Large intestine (tissue), 12 donors: ENCODE measurements around the gene CCNK. TPM values are rescaled to one million over a fixed set of nuclear protein-coding genes. Genes with fewer than 3 reads are reported as not detected.

Source experiments
- DNase-seq, 2 donors: peaks; one replicate each; pipeline versions ENCODE4 v3.0.0 to v3.0.0-alpha.2; 2013
- H3K27ac ChIP-seq: one replicate; pipeline ENCODE4 v1.5.1; 2013; ENCODE audit warnings: low read length
- H3K27me3 ChIP-seq: 2 replicates; pipeline ENCODE4 v1.6.1; 2013; ENCODE audit warnings: low read length; ENCODE audit not compliant: control insufficient read depth, insufficient read depth
- H3K36me3 ChIP-seq: 2 replicates; pipeline ENCODE4 v1.6.1; 2013; ENCODE audit warnings: low read length; ENCODE audit not compliant: control insufficient read depth, insufficient read depth
- H3K4me1 ChIP-seq: one replicate; pipeline ENCODE4 v1.6.1; 2013; ENCODE audit warnings: low read length; ENCODE audit not compliant: control insufficient read depth, insufficient read depth
- H3K4me3 ChIP-seq: one replicate; pipeline ENCODE4 v1.5.1; 2013; ENCODE audit warnings: low read length
- H3K9me3 ChIP-seq: one replicate; pipeline ENCODE4 v1.6.1; 2013; ENCODE audit warnings: mild to moderate bottlenecking, low read depth, low read length, moderate library complexity; ENCODE audit not compliant: control insufficient read depth
- WGBS: methylation state at CpG from one replicate; pipeline ENCODE4 v1.1.5; 2013; ENCODE audit warnings: low lambda C conversion rate; ENCODE audit not compliant: insufficient coverage; 5-methylcytosine and 5-hydroxymethylcytosine counted together
- long read RNA-seq, 11 donors: transcript quantifications; one replicate each; lab custom pipeline, GENCODE V29; 2026
- polyA plus RNA-seq: library from polyadenylated mRNA; unstranded; fragments of 120-200 nt; gene quantifications from one replicate; pipeline ENCODE4 v1.2.1, GENCODE V29; 2013

The CCNK gene
- polyA plus RNA-seq: 43.3 TPM
- long read RNA-seq, donor 1, partial matches to known transcripts: 5 of 8 reads
- long read RNA-seq, donor 1, other reads (novel, unspliced or antisense): 0 of 8 reads
- long read RNA-seq, donor 2, partial matches to known transcripts: 37 of 41 reads
- long read RNA-seq, donor 2, other reads (novel, unspliced or antisense): 0 of 41 reads
- long read RNA-seq, donor 3: 0 reads
- long read RNA-seq, donor 4, partial matches to known transcripts: 0 of 1 reads
- long read RNA-seq, donor 4, other reads (novel, unspliced or antisense): 0 of 1 reads
- long read RNA-seq, donor 5, partial matches to known transcripts: 7 of 9 reads
- long read RNA-seq, donor 5, other reads (novel, unspliced or antisense): 0 of 9 reads
- long read RNA-seq, donor 6, partial matches to known transcripts: 36 of 37 reads
- long read RNA-seq, donor 6, other reads (novel, unspliced or antisense): 0 of 37 reads
- long read RNA-seq, donor 7: 0 reads
- long read RNA-seq, donor 8, transcript CCNK-201 (11 exons, 3,524 nt): major isoform, 7 of 57 reads
- long read RNA-seq, donor 8, partial matches to known transcripts: 48 of 57 reads
- long read RNA-seq, donor 8, other reads (novel, unspliced or antisense): 0 of 57 reads
- long read RNA-seq, donor 9, partial matches to known transcripts: 22 of 23 reads
- long read RNA-seq, donor 9, other reads (novel, unspliced or antisense): 0 of 23 reads
- long read RNA-seq, donor 10, partial matches to known transcripts: 26 of 27 reads
- long read RNA-seq, donor 10, other reads (novel, unspliced or antisense): 0 of 27 reads
- long read RNA-seq, donor 11, partial matches to known transcripts: 19 of 24 reads
- long read RNA-seq, donor 11, other reads (novel, unspliced or antisense): 0 of 24 reads

GRCh38 chr14:99480917-99481744 lies at the start of gene CCNK:
Gene CCNK, plus strand, starts transcription at chr14:99481409. Its CDS starts 11,269 bp downstream, at chr14:99492678.
- H3K4me1 ChIP-seq: peaks cover 2% of the 10 kb centered on the region
- peak within 1 kb of the TSS; percentile 79 for H3K27ac ChIP-seq
- no CpG with 5 or more reads among the region's 82 CpGs for WGBS

GRCh38 chr14:99431986-99432385 lies 49.2 kb upstream of the CCNK start:
- no peak overlapping the region for H3K4me3 ChIP-seq
- DNase-seq: peak in 1 of 2 donors; percentile 48
- no peaks in the 10 kb centered on the region for H3K4me1 ChIP-seq
- H3K36me3 ChIP-seq: peaks cover 51% of the 10 kb centered on the region
- H3K9me3 ChIP-seq: peaks cover 4% of the 10 kb centered on the region
- WGBS: 8% methylated on average over 2 of the region's 3 CpGs
- H3K27ac ChIP-seq: no peak overlapping the region
- H3K27me3 ChIP-seq: no peaks in the 10 kb centered on the region

More at GRCh38 chr14:99480917-99481744, at the start of gene CCNK:
- peak; percentile 100 for DNase-seq
- H3K9me3 ChIP-seq: no peaks in the 10 kb centered on the region
- peak within 1 kb of the TSS; percentile 87 for H3K4me3 ChIP-seq
- H3K36me3 ChIP-seq: no peaks in the 10 kb centered on the region
- H3K27me3 ChIP-seq: no peaks in the 10 kb centered on the region

GRCh38 chr14:99432485-99432884 lies 48.7 kb upstream of the CCNK start:
- Histone ChIP-seq H3K27ac (no peak overlapping the region), H3K4me3 (no peak overlapping the region), H3K9me3 (peaks cover 4% of the 10 kb centered on the region), H3K36me3 (peaks cover 54% of the 10 kb centered on the region), H3K4me1 (no peaks in the 10 kb centered on the region), H3K27me3 (no peaks in the 10 kb centered on the region)
- DNase-seq: no peak
- WGBS: no CpG with 5 or more reads among the region's 1 CpG

- DNase-seq: no peak
- Histone ChIP-seq H3K36me3 (peaks cover 40% of the 10 kb centered on the region), H3K27ac (no peak overlapping the region), H3K27me3 (no peaks in the 10 kb centered on the region), H3K9me3 (no peaks in the 10 kb centered on the region), H3K4me3 (no peak overlapping the region), H3K4me1 (no peaks in the 10 kb centered on the region)
- no CpG with 5 or more reads among the region's 4 CpGs for WGBS
These were observed 45.9 kb upstream of the CCNK start for GRCh38 chr14:99435327-99435726.

- Histone ChIP-seq H3K9me3 (no peaks in the 10 kb centered on the region), H3K4me3 (no peak overlapping the region), H3K27me3 (no peaks in the 10 kb centered on the region), H3K4me1 (no peaks in the 10 kb centered on the region), H3K36me3 (peaks cover 44% of the 10 kb centered on the region), H3K27ac (no peak overlapping the region)
- DNase-seq: peak in 1 of 2 donors; percentile 37
- 100% methylated on average over 1 of the region's 14 CpGs for WGBS
These were observed 44.7 kb upstream of the CCNK start for GRCh38 chr14:99436247-99437180.

GRCh38 chr14:99437706-99438105 lies 43.5 kb upstream of the CCNK start:
- H3K4me1 ChIP-seq: no peaks in the 10 kb centered on the region
- H3K4me3 ChIP-seq: no peak overlapping the region
- H3K9me3 ChIP-seq: no peaks in the 10 kb centered on the region
- H3K27ac ChIP-seq: no peak overlapping the region
- H3K27me3 ChIP-seq: no peaks in the 10 kb centered on the region
- WGBS: 20% methylated on average over 1 of the region's 3 CpGs
- no peak for DNase-seq
- H3K36me3 ChIP-seq: peaks cover 48% of the 10 kb centered on the region

- Histone ChIP-seq H3K36me3 (peaks cover 55% of the 10 kb centered on the region), H3K27me3 (no peaks in the 10 kb centered on the region), H3K9me3 (no peaks in the 10 kb centered on the region), H3K4me1 (no peaks in the 10 kb centered on the region), H3K27ac (no peak overlapping the region), H3K4me3 (no peak overlapping the region)
- DNase-seq: no peak
- 100% methylated on average over 2 of the region's 14 CpGs for WGBS
These were observed 40.9 kb upstream of the CCNK start for GRCh38 chr14:99440278-99440677.

- Histone ChIP-seq H3K9me3 (no peaks in the 10 kb centered on the region), H3K4me1 (no peaks in the 10 kb centered on the region), H3K4me3 (no peak overlapping the region), H3K27me3 (no peaks in the 10 kb centered on the region), H3K36me3 (peaks cover 59% of the 10 kb centered on the region), H3K27ac (no peak overlapping the region)
- DNase-seq: no peak
- 60% methylated on average over 1 of the region's 11 CpGs for WGBS
These were observed 39.9 kb upstream of the CCNK start for GRCh38 chr14:99441157-99441870.

GRCh38 chr14:99441918-99442317 lies 39.3 kb upstream of the CCNK start:
- Histone ChIP-seq H3K9me3 (no peaks in the 10 kb centered on the region), H3K36me3 (peaks cover 64% of the 10 kb centered on the region), H3K27ac (no peak overlapping the region), H3K27me3 (no peaks in the 10 kb centered on the region), H3K4me3 (no peak overlapping the region), H3K4me1 (no peaks in the 10 kb centered on the region)
- WGBS: no CpG with 5 or more reads among the region's 7 CpGs
- no peak for DNase-seq
